NCI-H526 treated with DMSO at 0.1 percent for 48 hours (cell line): ENCODE results near the gene THBS4.
"Not testable (repeated sequence)": the region's sequence is repeated elsewhere in the genome, so short reads cannot be mapped to it uniquely, and the experiment has no call there.

Experiments used
- DNase-seq: peaks from one replicate; lab custom pipeline; 2025; lab: John Stamatoyannopoulos, UW

THBS4 gene

DNA sequence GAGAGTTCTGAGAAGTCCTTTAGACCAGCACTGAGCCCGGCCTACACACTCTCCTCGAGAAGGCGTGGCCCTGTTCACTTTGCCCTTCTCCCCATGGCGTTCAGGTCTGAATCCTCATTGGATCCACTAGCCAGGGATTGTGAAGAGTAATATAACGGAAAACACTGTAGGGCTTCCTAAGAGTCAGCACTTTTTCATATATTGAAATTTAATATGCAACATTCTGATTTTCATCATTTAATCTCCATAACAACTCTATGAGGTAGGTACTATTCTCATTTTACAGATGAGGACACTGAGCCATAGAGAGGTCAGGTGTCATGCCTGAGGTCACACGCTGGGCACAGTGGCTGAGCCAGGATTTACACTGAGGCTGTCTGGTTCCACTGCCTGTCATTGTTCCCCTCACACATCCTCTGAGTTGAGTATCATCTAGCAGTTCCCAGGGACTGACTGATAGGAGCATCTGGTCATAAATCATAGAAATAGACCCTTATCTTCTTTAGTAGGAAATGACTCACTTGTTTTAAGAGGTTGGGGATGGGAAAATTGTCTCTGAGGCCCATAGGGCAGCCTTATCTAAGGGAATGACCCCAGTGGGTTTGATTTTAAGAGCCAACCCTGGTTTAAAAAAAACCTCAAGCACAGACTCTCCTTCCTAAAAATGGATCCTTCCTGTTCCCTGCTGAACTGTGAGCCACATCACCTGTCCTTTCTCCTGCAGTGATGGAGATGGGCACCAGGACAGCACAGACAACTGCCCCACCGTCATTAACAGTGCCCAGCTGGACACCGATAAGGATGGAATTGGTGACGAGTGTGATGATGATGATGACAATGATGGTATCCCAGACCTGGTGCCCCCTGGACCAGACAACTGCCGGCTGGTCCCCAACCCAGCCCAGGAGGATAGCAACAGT lies 41.2 kb downstream of the THBS4 start:
- DNase-seq: no peak

DNA sequence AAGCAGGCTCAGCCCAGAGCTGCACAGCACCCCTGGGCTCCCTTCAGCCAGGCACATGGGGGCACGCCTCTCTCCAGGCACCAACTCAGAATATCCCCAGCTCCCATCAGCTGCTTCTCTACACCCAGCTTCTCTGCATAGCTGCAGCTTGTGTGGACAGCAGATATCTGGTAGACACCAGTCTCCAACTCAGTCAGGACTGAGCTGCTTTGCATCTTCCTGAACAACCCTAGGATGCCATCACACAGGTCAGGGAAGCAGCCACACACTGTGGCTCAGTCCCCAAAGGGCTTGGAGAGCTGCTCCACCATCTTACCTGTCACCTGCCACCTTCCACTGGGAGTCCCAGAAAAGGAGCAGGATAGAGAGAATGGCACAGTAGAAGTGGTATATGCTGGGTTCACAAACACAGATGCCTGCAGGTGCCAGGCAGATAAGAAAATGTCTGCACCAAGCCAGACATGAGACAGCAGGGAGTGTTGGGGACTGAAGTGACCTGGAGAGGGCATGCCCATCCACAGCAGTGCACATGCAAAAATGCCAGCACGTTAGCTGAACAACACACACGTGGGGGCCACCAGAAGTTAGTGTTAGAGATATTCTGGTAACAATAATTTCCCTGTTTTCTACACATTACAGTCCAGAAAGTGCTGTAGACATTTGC lies 42.0 kb downstream of the THBS4 start:
- no peak for DNase-seq

DNA sequence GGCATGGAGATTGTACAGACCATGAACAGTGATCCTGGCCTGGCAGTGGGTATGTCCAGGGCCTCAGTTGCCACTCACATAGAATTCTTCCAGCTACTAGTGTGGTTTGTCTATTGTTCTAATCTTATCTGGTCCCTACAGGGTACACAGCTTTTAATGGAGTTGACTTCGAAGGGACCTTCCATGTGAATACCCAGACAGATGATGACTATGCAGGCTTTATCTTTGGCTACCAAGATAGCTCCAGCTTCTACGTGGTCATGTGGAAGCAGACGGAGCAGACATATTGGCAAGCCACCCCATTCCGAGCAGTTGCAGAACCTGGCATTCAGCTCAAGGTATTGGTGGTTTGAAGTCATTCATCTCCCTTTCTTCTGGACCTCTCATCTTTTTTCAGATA lies 43.8 kb downstream of the THBS4 start:
- DNase-seq: no peak

DNA sequence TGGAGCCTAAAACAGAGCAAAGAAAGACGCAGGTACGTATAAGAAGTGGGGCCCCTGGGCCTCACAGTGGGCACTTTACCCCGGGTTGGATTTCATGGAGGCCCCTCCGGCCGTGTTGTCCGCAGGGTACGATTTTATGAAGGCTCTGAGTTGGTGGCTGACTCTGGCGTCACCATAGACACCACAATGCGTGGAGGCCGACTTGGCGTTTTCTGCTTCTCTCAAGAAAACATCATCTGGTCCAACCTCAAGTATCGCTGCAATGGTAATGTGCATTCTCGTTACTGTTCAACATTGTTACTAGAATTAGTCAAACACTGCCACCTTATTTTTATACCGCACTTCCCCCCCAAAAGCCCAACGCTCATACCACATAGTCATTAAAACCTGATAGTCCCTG lies 47.1 kb downstream of the THBS4 start:
- no peak for DNase-seq

DNA sequence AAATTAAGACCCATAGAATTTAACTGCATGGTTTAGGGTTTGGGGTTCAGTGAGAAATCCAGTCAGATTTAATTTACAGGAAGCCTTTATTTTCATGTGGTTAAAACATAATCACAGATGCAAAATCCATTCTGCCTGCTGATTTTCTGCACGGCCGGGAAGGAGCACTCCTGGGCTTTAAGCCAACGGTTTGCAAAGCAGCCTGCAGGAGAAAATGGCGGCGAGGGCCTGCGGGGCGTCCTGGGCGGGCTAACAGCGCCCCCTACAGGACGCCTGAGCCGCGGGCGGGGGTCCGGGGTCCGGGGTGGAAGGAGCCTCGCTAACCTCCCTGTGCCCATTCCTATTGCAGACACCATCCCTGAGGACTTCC lies 47.6 kb downstream of the THBS4 start:
- DNase-seq: peak; percentile 41

DNA sequence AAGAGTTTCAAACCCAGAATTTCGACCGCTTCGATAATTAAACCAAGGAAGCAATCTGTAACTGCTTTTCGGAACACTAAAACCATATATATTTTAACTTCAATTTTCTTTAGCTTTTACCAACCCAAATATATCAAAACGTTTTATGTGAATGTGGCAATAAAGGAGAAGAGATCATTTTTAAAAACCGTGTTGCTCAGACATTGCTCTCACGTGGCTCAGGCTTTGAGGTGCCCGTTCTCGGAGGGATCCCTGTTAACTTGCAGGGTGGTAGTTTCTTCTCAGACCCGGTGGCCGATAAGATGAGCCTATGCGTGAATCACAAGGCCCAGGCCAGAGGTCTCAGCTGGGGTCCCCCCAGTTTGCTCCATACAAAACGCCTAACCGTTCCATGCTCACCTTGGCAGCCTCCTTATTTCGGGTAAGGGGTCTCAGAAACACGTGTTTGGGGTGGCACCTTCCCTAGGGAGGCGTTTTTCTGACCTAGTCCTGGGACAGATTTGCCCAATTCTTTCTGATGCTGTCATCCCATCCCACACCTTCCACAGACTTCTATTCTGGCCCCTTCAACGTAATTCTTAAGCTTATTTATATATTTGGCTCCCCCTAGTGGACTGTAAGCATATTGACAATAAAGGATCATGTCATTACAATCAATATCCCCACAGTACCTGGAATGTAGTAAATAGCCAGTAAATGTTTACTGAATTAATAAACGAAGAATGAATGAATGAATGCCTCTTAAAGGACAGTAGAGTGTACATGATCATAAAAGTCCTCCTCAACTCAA lies 48.1 kb downstream of the THBS4 start:
- peak; percentile 56 for DNase-seq

DNA sequence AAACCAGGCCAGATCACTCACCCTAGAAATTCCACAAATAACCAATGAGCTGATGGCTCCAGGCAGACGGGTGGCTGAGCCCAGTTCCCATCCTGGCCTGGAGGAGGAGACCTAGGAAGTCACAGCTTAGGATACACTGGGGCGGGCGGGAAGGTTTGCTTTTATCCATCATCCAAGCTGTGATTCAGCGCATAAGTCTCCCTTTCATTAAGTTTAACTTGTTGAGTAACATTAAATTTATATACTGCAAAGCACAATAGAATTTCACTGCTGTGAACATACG lies 55.7 kb downstream of the THBS4 start:
- no peak for DNase-seq

DNA sequence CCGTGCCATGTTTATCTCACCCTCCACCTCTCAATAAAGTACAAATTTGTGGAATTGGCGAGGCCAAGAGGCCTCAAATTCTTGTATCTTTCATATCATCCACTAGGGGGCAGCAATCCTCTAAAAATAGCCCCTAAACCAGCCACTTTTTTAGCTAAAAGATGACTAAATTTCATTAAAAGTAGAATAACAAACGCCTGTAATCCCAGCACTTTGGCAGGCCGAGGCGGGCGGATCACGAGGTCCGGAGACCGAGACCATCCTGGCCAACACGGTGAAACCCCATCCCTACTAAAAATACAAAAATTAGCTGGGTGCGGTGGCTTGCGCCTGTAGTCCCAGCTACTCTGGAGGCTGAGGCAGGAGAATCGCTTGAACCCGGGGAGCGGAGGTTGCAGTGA lies 56.6 kb downstream of the THBS4 start:
- not testable (repeated sequence) for DNase-seq

DNA sequence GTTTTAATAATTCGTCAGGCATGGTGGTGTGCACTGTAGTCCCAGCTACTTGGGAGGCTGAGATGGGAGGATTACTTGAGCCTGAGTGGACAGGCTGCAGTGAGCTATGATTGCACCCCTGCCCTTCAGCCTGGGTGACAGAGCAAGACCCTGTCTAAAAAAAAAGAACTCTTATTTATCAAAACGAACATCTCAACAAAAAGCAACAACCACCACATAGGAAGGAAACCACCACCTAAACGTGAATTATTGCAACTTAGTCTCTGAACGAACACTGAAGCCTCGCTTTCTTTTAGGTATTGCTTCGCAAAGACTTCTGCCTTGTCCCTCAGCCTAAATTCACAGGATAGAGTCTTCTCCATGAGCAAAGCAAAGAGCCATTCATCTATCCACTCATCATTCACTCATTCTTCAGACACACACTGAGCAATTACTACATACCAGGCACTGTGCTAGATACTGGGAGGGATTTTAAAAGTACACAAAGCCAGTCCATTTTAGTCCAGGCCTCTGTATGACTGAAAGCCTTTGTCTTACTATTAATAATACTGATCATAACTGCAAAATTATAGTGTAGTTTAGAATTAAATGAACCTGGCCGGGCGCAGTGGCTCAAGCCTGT lies 57.4 kb downstream of the THBS4 start:
- DNase-seq: no peak

DNA sequence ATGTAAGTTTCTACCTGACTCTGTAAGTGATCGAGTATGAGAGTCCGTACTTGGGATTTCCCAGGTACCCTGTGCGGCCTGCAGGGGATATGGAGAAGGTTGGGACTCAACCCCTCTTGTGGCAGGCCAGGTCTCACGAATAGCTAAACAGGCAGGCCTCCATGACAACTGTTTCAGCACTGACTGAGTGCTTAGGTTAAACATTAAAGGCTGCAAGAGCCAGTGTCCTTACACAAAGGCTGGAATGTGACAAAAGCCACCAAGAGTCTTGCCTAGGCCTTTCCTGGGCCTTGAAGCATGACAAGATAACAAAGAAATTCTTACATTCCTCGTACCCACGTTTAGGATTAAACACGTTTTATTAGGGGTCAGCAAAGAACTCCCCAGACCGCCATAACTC lies 58.6 kb downstream of the THBS4 start:
- DNase-seq: no peak

DNA sequence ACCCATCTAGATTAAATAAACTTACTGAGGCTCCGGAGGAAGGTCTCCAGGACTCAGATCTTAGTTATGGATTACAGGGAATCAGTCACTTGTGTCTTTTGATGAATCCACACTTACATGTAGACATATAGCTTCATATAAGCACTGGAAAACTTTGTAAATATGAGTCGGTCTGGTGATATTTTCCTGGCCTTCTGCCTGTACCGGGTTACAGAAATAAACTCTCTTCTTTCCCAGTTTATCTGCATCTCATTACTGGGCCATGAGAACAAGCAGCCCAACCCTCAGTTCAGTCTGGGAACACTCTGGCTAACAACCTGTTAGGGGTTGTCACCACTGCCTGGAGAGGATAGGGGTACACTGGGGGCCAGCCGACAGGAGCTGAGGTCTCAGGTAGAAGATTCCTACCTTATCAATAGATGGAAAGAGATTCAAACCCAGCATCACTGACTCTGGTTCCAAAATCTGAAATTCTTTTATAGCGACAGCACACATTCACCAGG lies 59.1 kb downstream of the THBS4 start:
- no peak for DNase-seq

DNA sequence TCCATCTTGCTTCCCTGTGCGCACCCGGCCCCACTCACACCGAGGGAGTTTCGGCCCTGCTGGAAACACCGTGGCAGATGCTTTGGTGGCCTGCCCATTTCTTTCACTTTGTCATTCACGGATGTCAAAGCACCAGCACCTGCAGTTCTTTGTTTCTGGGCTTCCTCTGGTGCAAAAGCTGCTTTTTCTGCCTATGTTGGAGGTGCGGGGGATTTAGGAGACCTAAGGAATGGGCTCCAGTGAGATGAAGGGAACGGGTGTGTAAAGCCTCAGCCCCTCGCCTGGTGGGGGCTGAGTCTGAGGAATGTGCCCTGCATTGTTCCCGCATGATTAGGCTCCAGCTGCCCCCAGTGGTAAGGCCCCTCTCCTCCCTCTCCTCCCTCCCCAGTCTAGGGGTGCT lies 62.3 kb downstream of the THBS4 start:
- DNase-seq: no peak

DNA sequence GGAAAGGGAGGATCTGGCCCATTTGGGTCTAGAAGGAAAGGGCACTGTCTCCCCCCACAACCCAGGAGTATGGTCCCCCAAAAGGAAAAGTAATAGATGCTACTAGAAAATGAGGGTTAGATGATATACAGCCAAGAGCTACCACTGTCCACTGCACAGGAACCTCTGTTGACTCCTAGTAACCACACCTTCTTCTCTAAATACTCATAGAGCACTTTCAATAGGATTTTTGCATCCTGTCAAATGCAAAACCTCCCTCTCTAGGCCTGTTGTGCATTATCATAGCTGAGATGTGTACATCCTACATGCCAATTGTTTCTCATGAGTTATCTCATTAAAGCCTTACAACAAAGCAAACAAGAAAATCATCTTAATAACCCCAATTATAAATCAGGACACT lies 66.8 kb downstream of the THBS4 start:
- DNase-seq: no peak

DNA sequence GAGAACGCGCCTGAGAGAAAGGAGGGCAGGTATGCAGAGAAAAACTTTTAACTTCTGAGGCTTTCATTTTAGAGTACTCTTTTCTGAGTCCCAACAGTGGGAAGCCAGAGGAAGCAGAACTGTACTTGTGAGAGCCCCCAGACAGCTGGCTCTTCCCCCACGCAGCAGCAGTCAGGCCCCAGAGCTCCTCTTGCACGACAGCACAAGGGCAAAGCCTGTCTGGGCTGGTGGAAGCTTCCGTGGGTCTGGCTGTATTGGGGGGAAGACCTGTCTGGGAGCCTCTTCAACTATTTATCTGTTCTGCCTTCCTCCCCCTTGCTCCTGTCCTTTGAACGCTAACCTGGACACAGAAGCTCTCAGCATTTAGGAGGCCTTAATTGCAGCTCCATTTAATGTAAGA lies 68.2 kb downstream of the THBS4 start:
- DNase-seq: no peak

DNA sequence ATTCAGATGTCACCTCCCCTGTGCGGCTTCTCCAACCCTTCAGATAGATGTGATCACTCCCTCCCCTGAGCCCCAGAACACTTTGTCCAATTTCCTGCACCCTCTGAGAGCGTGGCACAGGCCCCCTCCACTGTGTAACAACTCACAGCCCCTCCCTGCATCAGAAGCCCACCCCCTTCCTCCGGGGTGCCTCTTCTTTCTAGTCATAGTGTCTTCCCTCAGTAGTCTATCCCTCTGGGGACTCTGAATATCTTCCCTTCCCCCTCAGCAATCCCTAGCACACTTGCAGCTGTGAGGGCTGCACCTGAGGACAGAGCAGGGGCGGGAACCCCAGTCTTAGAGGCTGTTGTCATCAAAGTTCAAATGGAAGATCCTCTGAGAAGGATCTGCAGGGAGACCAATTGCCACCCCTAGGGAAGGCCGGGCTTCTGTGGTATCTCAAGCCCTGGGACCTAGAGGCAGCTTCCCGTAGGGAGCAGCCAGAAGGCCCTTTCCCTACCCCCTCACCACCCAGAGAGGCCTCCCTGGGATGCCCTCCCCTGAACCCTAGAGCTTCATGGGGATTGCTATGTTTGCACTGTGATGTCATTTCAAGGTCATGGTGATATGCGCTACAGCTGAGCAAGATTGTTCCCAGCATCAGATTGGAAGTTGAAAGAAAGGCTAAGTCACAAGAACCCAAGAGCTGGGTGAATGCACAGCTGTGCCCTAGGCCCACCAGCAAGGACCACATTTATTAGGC lies 70.7 kb downstream of the THBS4 start:
- DNase-seq: no peak

DNA sequence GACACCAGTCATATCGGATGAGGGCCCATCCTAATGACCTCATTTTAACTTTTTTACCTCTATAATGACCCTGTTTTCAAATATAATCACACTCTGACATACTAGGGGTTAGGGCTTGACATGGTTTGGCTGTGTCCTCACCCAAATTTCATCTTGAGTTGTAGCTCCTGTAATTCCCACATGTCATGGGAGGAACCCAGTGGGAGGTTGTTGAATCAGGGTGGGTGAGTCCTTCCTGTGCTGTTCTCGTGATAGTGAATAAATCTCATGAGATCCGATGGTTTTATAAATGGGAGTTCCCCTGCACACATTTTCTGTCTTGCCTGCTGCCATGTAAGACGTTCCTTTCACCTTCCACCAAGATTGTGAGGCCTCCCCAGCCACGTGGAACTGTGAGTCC lies 71.8 kb downstream of the THBS4 start:
- no peak for DNase-seq

DNA sequence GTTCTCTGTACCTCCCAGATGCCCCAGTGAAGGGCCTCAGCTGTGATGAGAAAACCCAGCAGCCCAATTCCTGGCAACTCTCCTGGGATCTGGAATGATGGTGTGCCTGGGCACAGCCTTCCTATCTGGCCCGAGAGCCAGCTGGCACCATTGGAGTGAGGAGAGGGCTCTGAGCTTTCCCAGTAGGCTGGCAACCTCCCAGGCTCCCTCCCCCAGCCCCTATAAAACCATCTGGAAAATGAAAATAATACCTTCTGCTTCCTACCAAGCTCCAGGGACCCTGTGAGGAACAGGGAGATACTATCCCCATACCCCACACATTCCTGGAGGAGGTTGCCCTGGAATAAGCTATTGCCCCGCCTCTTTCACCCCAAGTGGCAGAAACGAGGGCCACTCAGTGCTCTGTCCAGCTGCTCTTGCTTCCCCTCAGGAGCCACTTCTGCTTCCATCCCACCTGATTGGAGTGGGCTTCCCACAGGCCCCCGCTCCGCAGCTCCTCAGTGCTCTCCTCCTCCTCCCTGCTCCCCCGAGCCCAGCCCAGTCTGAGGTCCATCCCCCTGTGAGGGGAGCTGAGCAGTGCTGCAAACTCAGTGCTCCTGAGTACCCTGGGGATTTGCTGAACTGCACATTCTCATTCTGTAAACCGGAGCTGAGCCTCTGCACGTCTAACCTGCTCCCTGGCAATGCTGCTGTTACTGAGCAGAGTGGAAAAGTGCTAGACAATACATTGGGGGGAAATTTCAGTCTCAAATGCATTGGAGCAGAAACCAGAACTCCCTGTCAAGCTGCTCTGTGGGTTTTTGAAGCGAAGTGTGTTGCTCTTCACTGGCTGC lies 74.7 kb downstream of the THBS4 start:
- DNase-seq: no peak

DNA sequence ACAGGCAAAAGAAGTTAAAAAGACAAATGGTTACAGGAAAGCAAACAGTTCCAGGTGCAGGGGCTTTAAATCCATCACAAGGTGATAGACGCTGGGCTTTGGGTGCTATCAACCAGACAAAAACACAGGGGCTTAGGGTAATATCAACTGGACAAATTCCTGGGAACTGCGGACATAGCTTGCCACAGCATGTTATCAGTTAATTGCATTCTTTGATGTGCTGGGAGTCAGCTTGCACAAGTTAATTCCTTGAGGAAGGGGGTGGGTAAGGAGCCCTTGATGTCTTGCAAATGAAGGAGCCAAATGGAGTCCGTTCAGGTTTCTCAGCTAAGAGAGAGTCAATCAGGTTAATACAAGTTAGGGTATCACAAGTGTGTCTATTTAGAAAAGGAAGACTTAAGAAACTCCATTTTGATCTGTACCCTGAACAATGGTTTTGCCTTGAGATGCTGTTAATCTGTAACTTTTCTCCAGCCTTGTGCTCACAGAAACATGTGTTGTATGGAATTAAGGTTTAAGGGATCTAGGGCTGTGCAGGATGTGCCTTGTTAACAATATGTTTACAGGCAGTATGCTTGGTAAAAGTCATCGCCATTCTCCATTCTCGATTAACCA lies 76.3 kb downstream of the THBS4 start:
- DNase-seq: not testable (repeated sequence)

DNA sequence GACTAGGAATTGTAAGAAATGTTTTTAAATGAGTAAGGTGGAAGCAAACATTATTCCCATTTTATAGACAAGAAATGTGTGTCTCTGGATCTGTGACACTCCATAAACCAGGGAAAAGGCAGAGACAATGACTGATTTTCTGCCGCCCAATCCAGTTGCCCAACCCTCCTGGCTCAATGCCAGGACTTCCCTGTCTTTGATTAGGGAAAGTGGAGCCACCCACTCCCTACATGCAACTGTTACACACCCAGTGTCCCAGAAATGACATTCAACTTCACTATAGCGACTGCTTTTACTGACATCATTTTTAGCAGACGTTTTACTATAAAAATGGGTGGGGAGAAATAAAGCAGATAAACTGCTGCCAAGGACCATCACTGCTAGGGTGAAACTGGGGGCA lies 79.7 kb downstream of the THBS4 start:
- no peak for DNase-seq

DNA sequence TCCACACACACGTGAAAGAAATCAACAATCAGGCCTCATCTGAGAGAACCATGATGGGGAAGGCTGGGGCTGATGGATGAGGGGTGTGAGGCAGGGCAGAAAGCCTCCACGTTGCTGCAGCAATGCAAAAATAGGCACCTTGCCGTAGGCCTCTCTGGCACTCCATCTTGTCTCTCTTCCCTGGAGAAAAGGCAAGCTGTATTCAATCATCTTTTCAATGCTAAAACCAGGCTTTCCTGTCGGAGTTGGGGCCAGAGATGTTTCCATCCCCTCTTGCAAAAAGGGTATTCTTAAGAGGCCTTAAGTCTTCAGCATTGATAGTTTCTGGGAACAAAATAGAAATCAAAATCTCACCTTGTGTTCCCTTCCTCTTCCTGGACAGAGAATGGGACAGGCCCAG lies 80.9 kb downstream of the THBS4 start:
- DNase-seq: no peak
